GM21390 (cell line): Measurements from ENCODE around the gene CDC14A.

Experiments used
- ATAC-seq: cut with Tn5 transposase; IDR thresholded peaks from one replicate; pipeline ENCODE4 v1.9.1; 2021; ENCODE audit not compliant: unreplicated experiment

The CDC14A gene

GRCh38 chr1:100441146-100441545 lies 88.8 kb downstream of the CDC14A start:
- ATAC-seq, result no peak

- no peak for ATAC-seq
These were observed 89.3 kb downstream of the CDC14A start for GRCh38 chr1:100441651-100442050.

- peak; percentile 88 for ATAC-seq
These were observed 91.7 kb downstream of the CDC14A start for GRCh38 chr1:100443811-100444571.

- ATAC-seq, result no peak
These were observed 93.3 kb downstream of the CDC14A start for GRCh38 chr1:100445565-100445964.

GRCh38 chr1:100448366-100448765 lies 96.1 kb downstream of the CDC14A start:
- no peak for ATAC-seq

- peak; percentile 38 for ATAC-seq
These were observed 97.2 kb downstream of the CDC14A start for GRCh38 chr1:100449477-100449876.

- ATAC-seq, result no peak
These were observed 100.3 kb downstream of the CDC14A start for GRCh38 chr1:100452641-100453040.

- ATAC-seq, result no peak
These were observed 103.3 kb downstream of the CDC14A start for GRCh38 chr1:100455478-100456072.

GRCh38 chr1:100456880-100457279 lies 104.6 kb downstream of the CDC14A start:
- ATAC-seq, result no peak

- no peak for ATAC-seq
These were observed 105.4 kb downstream of the CDC14A start for GRCh38 chr1:100457683-100458082.

GRCh38 chr1:100458661-100459357 lies 106.5 kb downstream of the CDC14A start:
- no peak for ATAC-seq

- peak; percentile 87 for ATAC-seq
These were observed 107.2 kb downstream of the CDC14A start for GRCh38 chr1:100459358-100460114.

GRCh38 chr1:100461222-100461621 lies 108.9 kb downstream of the CDC14A start:
- ATAC-seq, result no peak

GRCh38 chr1:100462326-100463025 lies 110.2 kb downstream of the CDC14A start:
- ATAC-seq, result no peak

- peak; percentile 84 for ATAC-seq
These were observed 111.6 kb downstream of the CDC14A start for GRCh38 chr1:100463791-100464424.

GRCh38 chr1:100469578-100469977 lies 117.3 kb downstream of the CDC14A start:
- ATAC-seq, result no peak

GRCh38 chr1:100474834-100475233 lies 122.5 kb downstream of the CDC14A start:
- no peak for ATAC-seq

- ATAC-seq, result no peak
These were observed 124.5 kb downstream of the CDC14A start for GRCh38 chr1:100476735-100477290.

- no peak for ATAC-seq
These were observed 126.5 kb downstream of the CDC14A start for GRCh38 chr1:100478816-100479215.
